HepG2 (cell line): ENCODE results near the gene SWI5. TPM values are rescaled to one million over a fixed set of nuclear protein-coding genes. Genes with fewer than 3 reads are reported as not detected.
A peak's percentile ranks its signal among the peaks of the same experiment; 100 is the strongest.

Source experiments
- BCL6 ChIP-seq: IDR thresholded peaks from 2 replicates; pipeline ENCODE4 v1.6.1; 2016; ENCODE audit warnings: missing genetic modification reagents, missing compliant biosample characterization
- CHD2 ChIP-seq: IDR thresholded peaks from 2 replicates; pipeline ENCODE4 v1.6.1; 2011; ENCODE audit warnings: low read depth, low read length, improper control_type of control experiment
- MAFK ChIP-seq, 2 experiments: IDR thresholded peaks in 1 of 2; conservative IDR thresholded peaks in 1 of 2; 2 replicates each; pipeline ENCODE4 v1.6.1; 2011; ENCODE audit warnings: improper control_type of control experiment in 2 of 2, low read length in 2 of 2
- NCOR1 ChIP-seq: fragments of 200-600 bp; sonication (generic); IDR thresholded peaks from 2 replicates; pipeline ENCODE4 v1.7.0; 2017; ENCODE audit warnings: antibody characterized with exemption, low read length, borderline replicate concordance
- NFE2L1 ChIP-seq: sonication (generic); formaldehyde crosslinking; IDR thresholded peaks from 2 replicates; pipeline ENCODE4 v1.4.0; 2020; ENCODE audit warnings: missing genetic modification reagents, mild to moderate bottlenecking, borderline replicate concordance
- RAD21 ChIP-seq: fragments of 450-650 bp; formaldehyde crosslinking; IDR thresholded peaks from 2 replicates; pipeline ENCODE4 v1.5.0; 2020; ENCODE audit warnings: mild to moderate bottlenecking
- STAG1 ChIP-seq: sonication (generic); formaldehyde crosslinking; IDR thresholded peaks from 2 replicates; pipeline ENCODE4 v1.4.0; 2020; ENCODE audit warnings: missing genetic modification reagents
- THAP11 ChIP-seq: IDR thresholded peaks from 2 replicates; pipeline ENCODE4 v1.6.1; 2016; ENCODE audit warnings: missing biosample characterization, missing genetic modification reagents
- TMF1 ChIP-seq: sonication (generic); formaldehyde crosslinking; IDR thresholded peaks from 2 replicates; pipeline ENCODE4 v1.8.1; 2022; ENCODE audit warnings: low read depth, missing genetic modification reagents
- ZBTB42 ChIP-seq: sonication (generic); formaldehyde crosslinking; IDR thresholded peaks from 2 replicates; pipeline ENCODE4 v1.5.0; 2020; ENCODE audit warnings: mild to moderate bottlenecking, missing genetic modification reagents
- ZNF20 ChIP-seq: sonication (generic); formaldehyde crosslinking; IDR thresholded peaks from 2 replicates; pipeline ENCODE4 v1.4.0; 2020; ENCODE audit warnings: mild to moderate bottlenecking, moderate library complexity, missing genetic modification reagents
- ZNF501 ChIP-seq: sonication (generic); formaldehyde crosslinking; IDR thresholded peaks from 2 replicates; pipeline ENCODE4 v1.5.1; 2020; ENCODE audit warnings: mild to moderate bottlenecking, moderate library complexity, missing genetic modification reagents
- ZNF790 ChIP-seq: sonication (generic); formaldehyde crosslinking; IDR thresholded peaks from 2 replicates; pipeline ENCODE4 v1.8.0; 2022; ENCODE audit warnings: missing genetic modification reagents, mild to moderate bottlenecking, borderline replicate concordance
- polyA plus RNA-seq, 8 experiments: library from polyadenylated mRNA; depleted of rRNA in 3 of 8; stranded (reverse) in 7 of 8; unstranded in 1 of 8; fragments of >200 nt; fragmentation: Illumina TruSeq in 4 of 8; extraction: Trizol in 4 of 8; gene quantifications; 2 replicates each; pipeline versions ENCODE4 v1.2.1 to v1.2.3, GENCODE V29; 2011 to 2016; ENCODE audit warnings: low read depth in 4 of 8, missing spikeins in 1 of 8, mixed read lengths in 1 of 8; ENCODE audit not compliant: insufficient read depth in 1 of 8
- total RNA-seq, 5 experiments: library from RNA; depleted of rRNA; stranded (reverse); fragments of >200 nt; fragmentation: Illumina TruSeq; extraction: Trizol; gene quantifications; 2 replicates each; pipeline ENCODE4 v1.2.3, GENCODE V29; 2016; ENCODE audit warnings: low read depth in 1 of 5
- TF ChIP-seq, protein P1 (sequence below), 2 experiments: sonication (generic) in 1 of 2; formaldehyde crosslinking in 1 of 2; IDR thresholded peaks; 2 replicates each; pipeline versions ENCODE4 v1.6.1 to v1.9.0; 2014 to 2022; ENCODE audit warnings: antibody characterized with exemption in 1 of 2, borderline replicate concordance in 1 of 2, inconsistent platforms in 1 of 2, low read depth in 1 of 2, missing genetic modification reagents in 1 of 2
- TF ChIP-seq, protein P2 (sequence below): sonication (generic); formaldehyde crosslinking; IDR thresholded peaks from 2 replicates; pipeline ENCODE4 v1.5.0; 2020; ENCODE audit warnings: mild to moderate bottlenecking, missing genetic modification reagents
- TF ChIP-seq, protein P3 (sequence below): sonication (generic); formaldehyde crosslinking; IDR thresholded peaks from 2 replicates; pipeline ENCODE4 v1.8.1; 2022; ENCODE audit warnings: mild to moderate bottlenecking, missing genetic modification reagents

SWI5 gene
- total and polyA plus RNA-seq, 2 of the 13 experiments (the other 11 are each of a cell fraction or from before 2014, with no cell fraction given): 39.2 to 41.0 TPM

DNA sequence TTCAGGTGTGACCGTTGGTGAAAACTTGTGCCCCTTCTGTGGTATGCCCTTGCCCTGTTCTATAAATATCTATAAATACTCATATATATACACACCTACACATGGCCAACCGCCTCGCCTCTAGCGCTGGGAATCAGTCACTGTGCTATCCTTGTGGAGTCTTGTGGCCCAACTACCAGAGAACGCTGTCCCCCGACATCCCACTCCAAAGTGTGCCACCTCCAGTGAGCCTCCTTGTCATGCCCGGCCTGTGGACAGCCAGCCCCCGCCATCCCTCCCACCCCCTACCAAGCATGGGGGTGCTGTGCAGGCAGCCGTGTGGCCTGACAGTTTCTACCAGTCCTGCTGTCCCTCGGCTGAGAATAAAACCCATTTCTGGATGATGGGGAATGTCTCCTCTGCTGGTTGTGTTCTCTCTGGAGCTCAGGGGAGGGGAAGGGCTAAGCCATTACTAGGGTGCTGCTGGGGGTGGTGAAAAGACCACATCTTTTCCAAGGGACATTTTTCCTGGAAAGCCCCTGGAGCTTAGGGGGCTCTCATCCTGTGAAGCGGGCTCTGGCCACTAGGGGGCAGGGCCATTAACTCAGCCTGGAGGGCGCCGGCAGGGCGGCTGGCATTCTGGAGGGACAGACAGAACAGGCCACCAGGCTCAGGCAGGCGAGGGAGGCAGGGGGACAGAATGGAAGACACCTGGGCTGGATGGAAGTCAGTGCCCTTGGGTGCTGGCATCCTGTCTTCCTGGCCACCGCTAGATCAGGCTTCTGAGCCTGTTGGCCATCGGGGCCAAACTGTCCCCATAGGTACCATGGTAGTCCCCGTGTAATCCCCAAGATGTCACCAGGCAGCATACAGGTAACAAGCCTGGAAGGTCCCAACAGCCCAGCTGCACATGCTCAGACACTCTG, 21.0 kb upstream of the SWI5 start (continued):
- TF ChIP-seq ZNF790 (CRISPR knock-in tag) (no peak), TMF1 (CRISPR knock-in tag) (no peak), NCOR1 (no peak), ZBTB42 (CRISPR knock-in tag) (0 out of 2 replicates have a peak, but pooled peaks have one; percentile 43), RAD21 (peak; percentile 39; the same call in 1 of the 2 replicates), ZNF501 (peak; percentile 30; the same call in 1 of the 2 replicates), ZNF20 (CRISPR knock-in tag) (no peak), STAG1 (CRISPR knock-in tag) (peak; percentile 41), MAFK (conservative IDR thresholded peaks at IDR 0.05 in 1 of 2, IDR thresholded peaks at IDR 0.05 in 1 of 2; ENCODE audit: low read length in 2 of 2) (no peak), NFE2L1 (CRISPR knock-in tag) (no peak), THAP11 (CRISPR knock-in tag) (0 out of 2 replicates have a peak, but pooled peaks have one; percentile 15), BCL6 (peak; percentile 82), CHD2 (no peak)
- TF ChIP-seq, protein P1, sequence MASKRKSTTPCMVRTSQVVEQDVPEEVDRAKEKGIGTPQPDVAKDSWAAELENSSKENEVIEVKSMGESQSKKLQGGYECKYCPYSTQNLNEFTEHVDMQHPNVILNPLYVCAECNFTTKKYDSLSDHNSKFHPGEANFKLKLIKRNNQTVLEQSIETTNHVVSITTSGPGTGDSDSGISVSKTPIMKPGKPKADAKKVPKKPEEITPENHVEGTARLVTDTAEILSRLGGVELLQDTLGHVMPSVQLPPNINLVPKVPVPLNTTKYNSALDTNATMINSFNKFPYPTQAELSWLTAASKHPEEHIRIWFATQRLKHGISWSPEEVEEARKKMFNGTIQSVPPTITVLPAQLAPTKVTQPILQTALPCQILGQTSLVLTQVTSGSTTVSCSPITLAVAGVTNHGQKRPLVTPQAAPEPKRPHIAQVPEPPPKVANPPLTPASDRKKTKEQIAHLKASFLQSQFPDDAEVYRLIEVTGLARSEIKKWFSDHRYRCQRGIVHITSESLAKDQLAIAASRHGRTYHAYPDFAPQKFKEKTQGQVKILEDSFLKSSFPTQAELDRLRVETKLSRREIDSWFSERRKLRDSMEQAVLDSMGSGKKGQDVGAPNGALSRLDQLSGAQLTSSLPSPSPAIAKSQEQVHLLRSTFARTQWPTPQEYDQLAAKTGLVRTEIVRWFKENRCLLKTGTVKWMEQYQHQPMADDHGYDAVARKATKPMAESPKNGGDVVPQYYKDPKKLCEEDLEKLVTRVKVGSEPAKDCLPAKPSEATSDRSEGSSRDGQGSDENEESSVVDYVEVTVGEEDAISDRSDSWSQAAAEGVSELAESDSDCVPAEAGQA (IDR thresholded peaks at IDR 0.05; ENCODE audit: low read depth): no peak
- TF ChIP-seq, protein P1 (CRISPR knock-in tag; IDR thresholded peaks at IDR 0.05; ENCODE audit: borderline replicate concordance): no peak
- TF ChIP-seq, protein P2, sequence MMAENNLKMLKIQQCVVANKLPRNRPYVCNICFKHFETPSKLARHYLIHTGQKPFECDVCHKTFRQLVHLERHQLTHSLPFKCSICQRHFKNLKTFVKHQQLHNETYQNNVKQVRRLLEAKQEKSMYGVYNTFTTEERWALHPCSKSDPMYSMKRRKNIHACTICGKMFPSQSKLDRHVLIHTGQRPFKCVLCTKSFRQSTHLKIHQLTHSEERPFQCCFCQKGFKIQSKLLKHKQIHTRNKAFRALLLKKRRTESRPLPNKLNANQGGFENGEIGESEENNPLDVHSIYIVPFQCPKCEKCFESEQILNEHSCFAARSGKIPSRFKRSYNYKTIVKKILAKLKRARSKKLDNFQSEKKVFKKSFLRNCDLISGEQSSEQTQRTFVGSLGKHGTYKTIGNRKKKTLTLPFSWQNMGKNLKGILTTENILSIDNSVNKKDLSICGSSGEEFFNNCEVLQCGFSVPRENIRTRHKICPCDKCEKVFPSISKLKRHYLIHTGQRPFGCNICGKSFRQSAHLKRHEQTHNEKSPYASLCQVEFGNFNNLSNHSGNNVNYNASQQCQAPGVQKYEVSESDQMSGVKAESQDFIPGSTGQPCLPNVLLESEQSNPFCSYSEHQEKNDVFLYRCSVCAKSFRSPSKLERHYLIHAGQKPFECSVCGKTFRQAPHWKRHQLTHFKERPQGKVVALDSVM: no peak
- TF ChIP-seq, protein P3, sequence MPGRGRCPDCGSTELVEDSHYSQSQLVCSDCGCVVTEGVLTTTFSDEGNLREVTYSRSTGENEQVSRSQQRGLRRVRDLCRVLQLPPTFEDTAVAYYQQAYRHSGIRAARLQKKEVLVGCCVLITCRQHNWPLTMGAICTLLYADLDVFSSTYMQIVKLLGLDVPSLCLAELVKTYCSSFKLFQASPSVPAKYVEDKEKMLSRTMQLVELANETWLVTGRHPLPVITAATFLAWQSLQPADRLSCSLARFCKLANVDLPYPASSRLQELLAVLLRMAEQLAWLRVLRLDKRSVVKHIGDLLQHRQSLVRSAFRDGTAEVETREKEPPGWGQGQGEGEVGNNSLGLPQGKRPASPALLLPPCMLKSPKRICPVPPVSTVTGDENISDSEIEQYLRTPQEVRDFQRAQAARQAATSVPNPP: no peak
